GM18951 (cell line): Measurements from ENCODE around the gene GNLY.

Experiments
- POLR2A ChIP-seq: IDR thresholded peaks from 4 replicates; pipeline ENCODE4 v1.6.1; 2011; ENCODE audit warnings: mild to moderate bottlenecking; ENCODE audit not compliant: insufficient read length, insufficient read depth; ENCODE audit errors: extremely low read depth
- in situ Hi-C: fragments of 300-500 bp; cut with MboI; formaldehyde crosslinking; loops from one replicate; pipeline ENCODE4 v1.12.0; 2022; ENCODE audit warnings: low sequenced_read_pairs, mixed read lengths, inconsistent platforms; ENCODE audit not compliant: unreplicated experiment

GNLY gene

GRCh38 chr2:85722519-85722918 is 28.4 kb downstream of the GNLY start:
- in situ Hi-C loops = no loop called here

GRCh38 chr2:85723707-85724360 is 29.7 kb downstream of the GNLY start:
- in situ Hi-C loops = no loop called here
- no peak for TF ChIP-seq POLR2A

More at GRCh38 chr2:85722519-85722918, 28.4 kb downstream of the GNLY start:
- no peak for TF ChIP-seq POLR2A

GRCh38 chr2:85724731-85725181 is 30.6 kb downstream of the GNLY start:
- in situ Hi-C loops = no loop called here
- no peak for TF ChIP-seq POLR2A

DNA sequence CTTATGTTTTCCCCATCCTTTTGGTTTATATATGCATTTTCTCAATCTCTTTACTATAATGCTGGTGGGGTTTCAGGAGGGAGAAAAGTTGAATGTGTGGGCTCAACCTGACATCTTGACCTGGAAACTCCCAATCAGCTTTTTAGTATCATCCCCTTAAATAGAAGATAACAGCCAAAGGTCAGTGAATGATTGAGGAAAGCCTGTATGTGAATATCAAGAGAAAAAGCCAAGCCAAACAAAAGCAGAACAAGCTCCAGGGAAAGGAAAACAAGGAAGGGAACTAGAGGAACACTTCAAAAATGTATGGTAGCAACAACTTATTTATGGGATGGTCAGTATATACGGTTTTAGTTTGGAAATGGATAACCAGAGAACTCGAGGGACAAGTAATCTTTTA is 31.3 kb downstream of the GNLY start:
- in situ Hi-C loops = no loop called here
- no peak for TF ChIP-seq POLR2A

DNA sequence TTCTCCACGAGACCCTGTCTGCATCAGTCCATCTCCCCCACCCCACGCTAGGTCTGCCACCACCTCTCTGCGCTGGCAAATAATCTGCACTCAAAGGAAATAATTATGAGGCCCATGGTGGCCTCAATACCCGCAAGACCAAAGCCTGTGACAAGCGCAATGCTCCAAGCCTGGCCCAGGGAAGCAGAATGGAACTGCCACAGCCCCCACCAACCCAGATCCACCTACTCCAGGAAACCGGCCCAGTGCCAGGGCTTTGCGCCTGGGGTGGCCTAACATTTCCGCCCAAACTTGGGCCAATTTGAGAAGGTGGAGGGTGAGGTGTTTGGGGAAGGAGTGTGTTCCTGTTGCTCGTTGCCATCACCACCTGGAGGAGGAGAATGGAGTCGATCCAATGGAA is 33.6 kb downstream of the GNLY start:
- no peak for TF ChIP-seq POLR2A
- in situ Hi-C loops = no loop called here

- no peak for TF ChIP-seq POLR2A
- in situ Hi-C loops = no loop called here
These were observed 34.2 kb downstream of the GNLY start for GRCh38 chr2:85728342-85728741.

DNA sequence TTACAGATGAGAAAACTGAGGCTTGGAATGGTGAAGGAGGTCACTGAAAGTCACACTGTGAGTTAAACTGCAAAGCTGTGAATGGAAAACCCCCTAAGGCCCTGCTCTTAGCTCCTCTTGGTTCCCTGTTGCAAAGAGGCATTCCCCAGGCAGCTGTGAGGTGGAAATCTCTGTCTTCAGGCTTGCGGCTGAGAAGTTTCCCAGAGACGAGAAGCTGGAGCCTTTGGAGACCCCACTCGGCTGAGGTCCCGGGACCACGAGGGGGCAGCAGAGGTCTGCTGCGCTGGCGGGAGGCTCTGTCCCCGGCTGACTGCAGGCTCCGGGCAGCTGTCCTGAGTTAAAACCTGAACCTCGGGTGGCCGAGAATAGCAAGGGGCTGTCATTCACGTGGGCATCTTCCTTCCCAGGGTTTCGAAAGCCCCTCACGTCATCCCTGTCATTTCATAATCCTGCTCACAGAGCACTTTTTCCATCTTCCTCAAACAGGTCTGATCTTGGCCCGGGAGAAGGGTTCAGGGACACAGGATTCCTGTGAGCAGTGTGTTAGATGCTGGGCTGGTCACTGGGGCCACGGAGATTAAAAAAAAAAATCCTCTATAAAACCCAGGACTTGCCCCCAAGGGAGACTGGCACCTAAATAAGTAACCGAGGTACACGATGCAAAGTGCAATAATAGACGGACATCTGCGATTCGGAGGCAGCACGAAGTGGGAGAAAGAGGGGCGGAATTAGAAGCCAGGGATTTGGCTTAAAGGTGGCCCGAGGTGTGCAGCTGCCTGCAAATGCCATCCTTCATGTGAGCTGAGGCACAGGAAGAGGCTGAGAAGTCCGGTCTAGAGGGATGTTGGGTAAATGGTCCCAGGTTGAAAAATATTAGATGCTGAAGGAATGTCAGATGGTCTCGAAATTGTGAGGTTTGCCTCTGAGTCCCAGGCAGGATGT is 35.0 kb downstream of the GNLY start:
- in situ Hi-C loops = no loop called here
- no peak for TF ChIP-seq POLR2A

DNA sequence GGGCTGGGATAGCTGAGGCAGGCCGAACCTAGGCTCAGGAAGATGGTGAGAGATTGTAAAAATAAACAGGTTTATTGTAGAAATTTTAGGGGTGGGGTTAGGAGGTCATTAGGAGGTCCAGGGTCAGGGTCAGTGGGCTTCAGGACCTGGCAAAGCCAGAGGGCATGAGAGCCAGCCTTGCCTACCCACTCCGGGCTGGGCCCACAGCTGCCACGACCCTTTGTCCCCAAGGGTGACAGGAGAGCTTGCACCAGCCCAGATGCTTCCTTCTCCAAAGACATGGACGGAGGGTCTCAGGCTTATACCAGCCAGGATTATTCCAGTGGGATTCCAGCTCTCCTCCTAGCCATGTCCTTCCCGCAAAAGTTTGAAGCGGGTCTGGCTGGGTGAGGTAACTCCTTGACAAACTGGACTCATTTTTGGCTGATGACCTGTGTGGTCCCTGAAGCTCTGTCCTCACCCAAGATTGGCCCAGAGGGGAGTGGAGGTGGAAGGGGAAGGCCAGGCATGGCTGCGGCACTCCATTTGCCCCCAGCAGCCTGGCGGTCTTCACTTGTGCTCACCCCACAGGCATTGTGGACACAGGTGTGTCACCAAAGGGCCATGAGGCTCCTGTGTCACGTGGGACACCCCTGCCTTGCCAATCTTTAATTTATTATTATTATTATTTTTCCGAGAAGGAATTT is 35.8 kb downstream of the GNLY start:
- in situ Hi-C loops = no loop called here
- no peak for TF ChIP-seq POLR2A

GRCh38 chr2:85730686-85731230 is 36.6 kb downstream of the GNLY start:
- TF ChIP-seq POLR2A = no peak
- in situ Hi-C loops = no loop called here

DNA sequence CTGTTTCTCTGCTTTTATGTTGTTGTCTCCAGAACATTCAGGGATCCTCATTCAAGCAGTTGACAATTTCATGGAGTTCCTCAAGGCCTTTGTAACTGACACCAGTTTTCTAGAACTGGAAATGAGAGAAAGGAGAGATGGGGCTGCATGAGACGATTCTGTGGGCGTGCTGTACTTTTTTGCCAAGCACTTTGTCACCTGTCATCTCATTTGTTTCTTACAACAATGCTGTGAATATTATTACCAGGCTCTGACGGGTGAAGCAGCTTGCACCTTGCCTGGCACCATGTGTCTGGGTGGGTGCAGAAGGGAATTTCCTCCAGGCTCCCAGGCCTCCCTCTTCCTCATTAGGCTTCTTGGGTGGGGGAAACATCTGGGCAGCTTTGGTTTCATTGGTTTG is 37.4 kb downstream of the GNLY start:
- no peak for TF ChIP-seq POLR2A
- in situ Hi-C loops = no loop called here

- in situ Hi-C loops = no loop called here
- no peak for TF ChIP-seq POLR2A
These were observed 38.4 kb downstream of the GNLY start for GRCh38 chr2:85732467-85733120.

DNA sequence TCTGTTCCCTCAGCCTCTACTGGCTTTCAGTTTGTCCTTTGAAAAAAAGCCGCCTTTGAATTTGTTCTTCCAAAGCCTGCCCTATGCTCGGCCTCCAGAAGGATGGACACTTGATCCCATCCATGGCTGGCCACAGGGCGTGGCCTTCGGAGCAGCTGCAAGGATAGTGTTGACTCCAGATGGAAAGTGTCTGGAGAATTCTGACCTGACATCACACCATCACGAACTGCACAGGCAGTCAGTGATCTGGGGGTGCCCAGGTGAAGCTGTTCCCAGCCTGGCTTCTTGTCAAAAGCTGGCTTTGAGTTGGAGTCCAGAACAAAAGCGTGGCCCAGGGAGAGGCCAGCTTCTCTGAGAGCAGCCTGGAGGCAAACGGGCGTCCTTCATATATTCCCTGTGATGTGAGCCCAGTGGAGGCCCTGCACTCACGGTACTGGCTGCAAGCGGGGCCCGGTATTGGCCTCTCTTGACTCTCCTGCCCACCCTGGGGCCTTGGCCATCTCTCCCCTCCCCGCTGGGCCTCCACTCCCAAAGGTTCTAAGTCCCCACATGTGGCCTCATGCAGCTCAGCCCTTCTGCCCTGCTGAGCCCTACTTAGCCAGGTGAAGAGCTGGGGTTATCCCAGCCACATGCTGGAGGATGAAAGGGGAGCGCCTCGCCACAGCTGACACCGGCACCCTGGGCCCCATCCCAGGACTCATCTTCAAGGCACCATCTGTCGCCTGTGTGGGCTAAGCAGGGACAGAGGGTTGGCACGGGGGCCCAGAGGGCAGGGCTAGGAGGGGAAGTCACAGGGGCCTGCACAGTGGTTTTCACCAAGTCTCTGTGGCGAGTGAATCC is 39.2 kb downstream of the GNLY start:
- no peak for TF ChIP-seq POLR2A
- in situ Hi-C loops = no loop called here
